Endothelial cell of umbilical vein (primary cell): ENCODE data around the gene ANKRD63. TPM values are rescaled to one million over a fixed set of nuclear protein-coding genes. Genes with fewer than 3 reads are reported as not detected.

Source experiments
- BruUV-seq: library from RNA; stranded (reverse); fragments of 400-500 nt; replicated peaks from 2 replicates; lab custom pipeline; 2021; lab: Mats Ljungman, UMichigan
- CTCF ChIA-PET: fragments of 300-600, 350-600 bp; sonication (Branson Sonifier 250); formaldehyde crosslinking; loops from one replicate; lab custom pipeline; 2021; ENCODE audit warnings: antibody characterized with exemption, inconsistent platforms; lab: Charles Lee
- POLR2A ChIA-PET: fragments of 300-600, 350-600 bp; sonication (Branson Sonifier 250); formaldehyde crosslinking; loops from one replicate; lab custom pipeline; 2021; ENCODE audit warnings: antibody characterized with exemption, inconsistent platforms; lab: Charles Lee
- DNase-seq: peaks from one replicate; pipeline ENCODE4 v3.0.0-alpha.2; 2011; ENCODE audit warnings: low read depth, low spot score
- FAIRE-seq: peaks from 2 replicates; lab custom pipeline; 2011; peaks lifted over from hg19 to GRCh38; lab: Jason Lieb, UNC
- H2AFZ ChIP-seq: 2 replicates; pipeline ENCODE4 v1.6.0; 2012; ENCODE audit warnings: low read depth, low read length, control low read depth, inconsistent platforms
- H3K27ac ChIP-seq: 2 replicates; pipeline ENCODE4 v1.5.1; 2011; ENCODE audit warnings: low read depth, mild to moderate bottlenecking, control low read depth, low read length, moderate library complexity; ENCODE audit not compliant: insufficient read depth
- H3K27me3 ChIP-seq, 2 experiments: 2 replicates each; pipeline versions ENCODE4 v1.6.0 to v1.6.1; 2011; ENCODE audit warnings: low read length in 2 of 2, mixed read lengths in 1 of 2; ENCODE audit not compliant: control insufficient read depth in 2 of 2, insufficient read depth in 2 of 2
- H3K36me3 ChIP-seq, 2 experiments: 2 replicates in 1 of 2; 3 replicates in 1 of 2; pipeline ENCODE4 v1.5.1; 2011; ENCODE audit warnings: low read length in 2 of 2, mild to moderate bottlenecking in 1 of 2, moderate library complexity in 1 of 2; ENCODE audit not compliant: control insufficient read depth in 2 of 2, insufficient read depth in 2 of 2; ENCODE audit errors: extremely low read depth in 1 of 2
- H3K4me1 ChIP-seq: 3 replicates; pipeline ENCODE4 v1.5.1; 2011; ENCODE audit warnings: mild to moderate bottlenecking, low read length; ENCODE audit not compliant: control insufficient read depth, insufficient read depth; ENCODE audit errors: extremely low read depth
- H3K4me2 ChIP-seq: 2 replicates; pipeline ENCODE4 v1.6.1; 2011; ENCODE audit warnings: low read length, control low read depth, mixed read lengths; ENCODE audit not compliant: insufficient read depth
- H3K4me3 ChIP-seq, 3 experiments: fragments of 200-600 bp in 1 of 3; sonication (generic), shearing (Covaris generic) in 1 of 3; replicated peaks in 1 of 3; 2 replicates each; pipeline ENCODE4 v1.5.1; 2011 to 2016; ENCODE audit warnings: control low read depth in 3 of 3, low read length in 3 of 3, mild to moderate bottlenecking in 2 of 3, inconsistent platforms in 1 of 3, low read depth in 1 of 3, moderate library complexity in 1 of 3; ENCODE audit not compliant: insufficient read depth in 1 of 3
- H3K79me2 ChIP-seq: 2 replicates; pipeline ENCODE4 v1.6.0; 2012; ENCODE audit warnings: low read length, inconsistent platforms; ENCODE audit not compliant: control insufficient read depth, insufficient read depth
- H3K9ac ChIP-seq: replicated peaks from 2 replicates; pipeline ENCODE3; 2011; ENCODE audit warnings: low read length, control low read depth; ENCODE audit not compliant: insufficient read depth; ENCODE audit errors: extremely low read depth
- H3K9me1 ChIP-seq: replicated peaks from 3 replicates; pipeline ENCODE4 v1.6.0; 2011; ENCODE audit warnings: mild to moderate bottlenecking, low read length; ENCODE audit not compliant: control insufficient read depth, insufficient read depth; ENCODE audit errors: extremely low read depth
- H3K9me3 ChIP-seq: replicated peaks from 2 replicates; pipeline ENCODE4 v1.5.1; 2012; ENCODE audit warnings: low read length, inconsistent platforms; ENCODE audit not compliant: control insufficient read depth, insufficient read depth
- H4K20me1 ChIP-seq: replicated peaks from 2 replicates; pipeline ENCODE3; 2011; ENCODE audit warnings: mild to moderate bottlenecking, low read length; ENCODE audit not compliant: control insufficient read depth, insufficient read depth; ENCODE audit errors: extremely low read depth
- CTCF ChIP-seq, 2 donors: IDR thresholded peaks; 1 replicate in 1 of 2; 2 replicates in 1 of 2; pipeline ENCODE4 v1.5.1; 2011; ENCODE audit warnings: low read length in 2 of 2, mild to moderate bottlenecking in 2 of 2, moderate library complexity in 2 of 2, control low read depth in 1 of 2, inconsistent platforms in 1 of 2, low read depth in 1 of 2; ENCODE audit not compliant: insufficient read depth in 1 of 2; ENCODE audit errors: extremely low read depth in 1 of 2
- EZH2 ChIP-seq: IDR thresholded peaks from 2 replicates; pipeline ENCODE4 v1.6.1; 2012; ENCODE audit warnings: borderline replicate concordance, low read depth, mild to moderate bottlenecking, moderate library complexity, low read length, inconsistent platforms; ENCODE audit not compliant: severe bottlenecking
- FOS ChIP-seq: IDR thresholded peaks from 2 replicates; pipeline ENCODE4 v1.6.1; 2011; ENCODE audit warnings: mild to moderate bottlenecking, low read length, moderate library complexity, borderline replicate concordance; ENCODE audit not compliant: insufficient read depth
- GATA2 ChIP-seq: IDR thresholded peaks from 2 replicates; pipeline ENCODE4 v1.7.0; 2011; ENCODE audit warnings: low read depth, mild to moderate bottlenecking, moderate library complexity, mixed read lengths, low read length; ENCODE audit not compliant: insufficient read length, insufficient read depth
- JUN ChIP-seq: IDR thresholded peaks from 2 replicates; pipeline ENCODE4 v1.6.1; 2011; ENCODE audit warnings: borderline replicate concordance, low read depth; ENCODE audit not compliant: insufficient read length, insufficient read depth
- MAX ChIP-seq: IDR thresholded peaks from 2 replicates; pipeline ENCODE4 v1.6.1; 2011; ENCODE audit not compliant: insufficient read depth, insufficient read length
- MYC ChIP-seq: IDR thresholded peaks from one replicate; pipeline ENCODE4 v1.6.1; 2011; ENCODE audit warnings: mild to moderate bottlenecking, low read depth, low read length
- POLR2A ChIP-seq: IDR thresholded peaks from 2 replicates; pipeline ENCODE4 v1.6.1; 2012; ENCODE audit warnings: low read depth, mild to moderate bottlenecking, control low read depth, low read length
- dilution Hi-C: fragments of 300-500 bp; cut with MboI; formaldehyde crosslinking; loops from one replicate; pipeline ENCODE4 v1.15.0; 2019; ENCODE audit warnings: low sequenced_read_pairs; ENCODE audit not compliant: extremely low pct_ligation_motif_present
- intact Hi-C: fragments of 100-400 bp; cut with micrococcal nuclease; formaldehyde crosslinking; loops from one replicate; pipeline ENCODE4 v1.10.0; 2022
- polyA plus RNA-seq, 4 experiments: library from polyadenylated mRNA; depleted of rRNA in 3 of 4; stranded (reverse) in 3 of 4; unstranded in 1 of 4; fragments of >200 nt; gene quantifications; 2 replicates each; pipeline versions ENCODE4 v1.2.1 to v1.2.3, GENCODE V29; 2011 to 2012; ENCODE audit warnings: missing spikeins in 1 of 4
- total RNA-seq: library from RNA; stranded (reverse); gene quantifications from 2 replicates; pipeline ENCODE4 v1.2.3, GENCODE V29; 2021

Gene ANKRD63
- total and polyA plus RNA-seq, 2 donors (not counting 3 experiments of a cell fraction or from before 2014, with no cell fraction given) = not detected

GRCh38 chr15:40234783-40235182, 48.1 kb downstream of the ANKRD63 start:
- Histone ChIP-seq H3K9me1 (no peaks in the 10 kb centered on the region), H3K9me3 (no peaks in the 10 kb centered on the region), H3K4me3 (no peak overlapping the region), H3K4me1 (peaks cover 4% of the 10 kb centered on the region), H4K20me1 (no peaks in the 10 kb centered on the region), H3K9ac (no peak overlapping the region), H3K4me2 (no peak overlapping the region), H3K36me3 (no peaks in the 10 kb centered on the region), H3K27ac (no peak overlapping the region), H3K79me2 (no peaks in the 10 kb centered on the region), H3K27me3 (peaks cover 7 to 8% of the 10 kb centered on the region in 2 experiments), H2AFZ (no peak overlapping the region)
- intact Hi-C loops (no loop called here), dilution Hi-C loops (no loop called here)
- POLR2A ChIA-PET = interaction anchor here (1.2 kb wide), 1 partner anchor 132 kb away, joined by 3 read pairs; no protein-coding TSS in a partner anchor
- CTCF ChIA-PET = interaction anchor here (1.5 to 2.1 kb wide), 3 partner anchors 17 to 44 kb away, joined by 4 to 5 read pairs (median 4); no protein-coding TSS in a partner anchor
- no TSS peak for BruUV-seq
- TF ChIP-seq FOS = no peak
- no peak for TF ChIP-seq POLR2A
- no peak for TF ChIP-seq MYC
- no peak for TF ChIP-seq EZH2
- no peak for TF ChIP-seq GATA2
- no peak for TF ChIP-seq JUN
- no peak for TF ChIP-seq CTCF (IDR thresholded peaks at IDR 0.05; ENCODE audit: extremely low read depth in 1 of 2, insufficient read depth in 1 of 2, low read depth in 1 of 2, low read length in 2 of 2)
- TF ChIP-seq MAX = no peak
- FAIRE-seq (no peak), DNase-seq (no peak)
